ENCODE data around the gene IFIT2. TPM values are rescaled to one million over a fixed set of nuclear protein-coding genes. Genes with fewer than 3 reads are reported as not detected.

The IFIT2 gene
- polyA plus RNA-seq, 1 of the 3 experiments (the other 2 are of a cell fraction): 0.99 TPM

GRCh38 chr10:89342206-89342958 lies 40.5 kb downstream of the IFIT2 start:
- peak overlapping the region; percentile 78 to 93 for H3K27ac ChIP-seq (ENCODE audit: low read depth in 2 of 2, low read length in 1 of 2)
- TF ChIP-seq YY1 (IDR thresholded peaks at IDR 0.05; ENCODE audit: low read depth): peak; percentile 86
- no peak for TF ChIP-seq ELF1 (IDR thresholded peaks at IDR 0.05)
- peak; percentile 16; the same call in 1 of the 2 replicates for TF ChIP-seq MAX (IDR thresholded peaks at IDR 0.05; ENCODE audit: low read depth)
- TF ChIP-seq CHD2 (IDR thresholded peaks at IDR 0.05; ENCODE audit: low read length, partially characterized antibody): peak; percentile 18
- TF ChIP-seq RFX5 (IDR thresholded peaks at IDR 0.05; ENCODE audit: low read length): peak; percentile 72
- no peak for TF ChIP-seq MXI1 (IDR thresholded peaks at IDR 0.05; ENCODE audit: low read depth, low read length)
- no peak for TF ChIP-seq FOXJ3 (CRISPR knock-in tag; IDR thresholded peaks at IDR 0.05)
- no peak for TF ChIP-seq GATA2 (CRISPR knock-in tag; IDR thresholded peaks at IDR 0.05)
- TF ChIP-seq JUND (IDR thresholded peaks at IDR 0.05): no peak
- no peak for TF ChIP-seq FOSL2 (IDR thresholded peaks at IDR 0.05; ENCODE audit: borderline replicate concordance, low read depth)
- TF ChIP-seq, protein P1, sequence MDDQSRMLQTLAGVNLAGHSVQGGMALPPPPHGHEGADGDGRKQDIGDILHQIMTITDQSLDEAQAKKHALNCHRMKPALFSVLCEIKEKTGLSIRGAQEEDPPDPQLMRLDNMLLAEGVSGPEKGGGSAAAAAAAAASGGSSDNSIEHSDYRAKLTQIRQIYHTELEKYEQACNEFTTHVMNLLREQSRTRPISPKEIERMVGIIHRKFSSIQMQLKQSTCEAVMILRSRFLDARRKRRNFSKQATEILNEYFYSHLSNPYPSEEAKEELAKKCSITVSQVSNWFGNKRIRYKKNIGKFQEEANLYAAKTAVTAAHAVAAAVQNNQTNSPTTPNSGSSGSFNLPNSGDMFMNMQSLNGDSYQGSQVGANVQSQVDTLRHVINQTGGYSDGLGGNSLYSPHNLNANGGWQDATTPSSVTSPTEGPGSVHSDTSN (IDR thresholded peaks at IDR 0.05): 0 out of 2 replicates have a peak, but pooled peaks have one; percentile 5
- peak; percentile 53 for TF ChIP-seq POLR2AphosphoS5 (IDR thresholded peaks at IDR 0.05; ENCODE audit: low read depth, low read length)
- TF ChIP-seq, protein P2, sequence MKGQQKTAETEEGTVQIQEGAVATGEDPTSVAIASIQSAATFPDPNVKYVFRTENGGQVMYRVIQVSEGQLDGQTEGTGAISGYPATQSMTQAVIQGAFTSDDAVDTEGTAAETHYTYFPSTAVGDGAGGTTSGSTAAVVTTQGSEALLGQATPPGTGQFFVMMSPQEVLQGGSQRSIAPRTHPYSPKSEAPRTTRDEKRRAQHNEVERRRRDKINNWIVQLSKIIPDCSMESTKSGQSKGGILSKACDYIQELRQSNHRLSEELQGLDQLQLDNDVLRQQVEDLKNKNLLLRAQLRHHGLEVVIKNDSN (IDR thresholded peaks at IDR 0.05; ENCODE audit: borderline replicate concordance, low read depth): peak; percentile 59
- no peak for TF ChIP-seq REST (IDR thresholded peaks at IDR 0.05; ENCODE audit: low read depth, low read length)
- no peak for TF ChIP-seq SMC3 (IDR thresholded peaks at IDR 0.05; ENCODE audit: low read depth, low read length)
- TF ChIP-seq RXRA (IDR thresholded peaks at IDR 0.05; ENCODE audit: borderline replicate concordance, low read depth): no peak
- no peak for TF ChIP-seq ZBTB33 (IDR thresholded peaks at IDR 0.05; ENCODE audit: borderline replicate concordance, low read depth)
- no peak for TF ChIP-seq RAD21 (IDR thresholded peaks at IDR 0.05; ENCODE audit: low read length)
- TF ChIP-seq NFIC (IDR thresholded peaks at IDR 0.05; ENCODE audit: borderline replicate concordance): peak; percentile 38; the same call in 1 of the 2 replicates
- TF ChIP-seq, protein P3, sequence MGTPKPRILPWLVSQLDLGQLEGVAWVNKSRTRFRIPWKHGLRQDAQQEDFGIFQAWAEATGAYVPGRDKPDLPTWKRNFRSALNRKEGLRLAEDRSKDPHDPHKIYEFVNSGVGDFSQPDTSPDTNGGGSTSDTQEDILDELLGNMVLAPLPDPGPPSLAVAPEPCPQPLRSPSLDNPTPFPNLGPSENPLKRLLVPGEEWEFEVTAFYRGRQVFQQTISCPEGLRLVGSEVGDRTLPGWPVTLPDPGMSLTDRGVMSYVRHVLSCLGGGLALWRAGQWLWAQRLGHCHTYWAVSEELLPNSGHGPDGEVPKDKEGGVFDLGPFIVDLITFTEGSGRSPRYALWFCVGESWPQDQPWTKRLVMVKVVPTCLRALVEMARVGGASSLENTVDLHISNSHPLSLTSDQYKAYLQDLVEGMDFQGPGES (IDR thresholded peaks at IDR 0.05; ENCODE audit: low read depth, low read length): no peak
- no peak; the same call in 1 of the 2 replicates for TF ChIP-seq TAF1 (IDR thresholded peaks at IDR 0.05; ENCODE audit: borderline replicate concordance, low read depth, low read length)
- TF ChIP-seq SIN3A (IDR thresholded peaks at IDR 0.05; ENCODE audit: borderline replicate concordance, low read depth, low read length): 0 out of 2 replicates have a peak, but pooled peaks have one; percentile 24

More at GRCh38 chr10:89342206-89342958, 40.5 kb downstream of the IFIT2 start:
- Histone ChIP-seq H3F3A (replicated peaks; ENCODE audit: insufficient read depth) (peaks cover 6% of the 10 kb centered on the region), H3K79me2 (ENCODE audit: insufficient read depth) (peaks cover 19% of the 10 kb centered on the region; the same call in 1 of the 2 replicates), H4K20me1 (ENCODE audit: insufficient read depth) (no peaks in the 10 kb centered on the region), H3K27me3 (ENCODE audit: insufficient read depth) (no peaks in the 10 kb centered on the region), H3K4me3 (ENCODE audit: low read depth in 2 of 2, low read length in 1 of 2) (peak overlapping the region; percentile 55 to 61), H3K4me2 (peak overlapping the region; percentile 73), H3K36me3 (replicated peaks in 1 of 2; ENCODE audit: control insufficient read depth in 1 of 2, insufficient read depth in 2 of 2, low read length in 1 of 2) (peaks cover 9 to 17% of the 10 kb centered on the region in 2 experiments), H3K4me1 (ENCODE audit: control insufficient read depth in 1 of 2, insufficient read depth in 2 of 2, low read depth in 1 of 2, low read length in 1 of 2) (peaks cover 7 to 20% of the 10 kb centered on the region in 2 experiments; a peak in 3 of 4 replicates), H3K9me2 (no peaks in the 10 kb centered on the region), H3K9me3 (no peaks in the 10 kb centered on the region), H3K9ac (peak overlapping the region; percentile 64; the same call in 1 of the 2 replicates), H2AFZ (ENCODE audit: low read depth) (peak overlapping the region; percentile 85)
- 21% methylated on average over 3 of the region's 3 CpGs for WGBS (ENCODE audit: low lambda C conversion rate)
- CTCF ChIA-PET: interaction anchor here (0.7 to 1.7 kb wide), 4 partner anchors 18 to 72 kb away, joined by 3 to 6 read pairs (median 4); no protein-coding TSS in a partner anchor
- POLR2A ChIA-PET: interaction anchor here (1.1 kb wide), 1 partner anchor 58 kb away, joined by 4 read pairs; no protein-coding TSS in a partner anchor
- DNase-seq: peak; percentile 73
